Activated CD8-positive, alpha-beta T cell treated with anti-CD3 and anti-CD28 coated beads, Interleukin-2, amount 10 ng/mL, durations not matched to agents 7 days and 5 days (primary cell): ENCODE results near the gene MAP3K12. TPM values are rescaled to one million over a fixed set of nuclear protein-coding genes. Genes with fewer than 3 reads are reported as not detected.
"Not testable (repeated sequence)": the region's sequence is repeated elsewhere in the genome, so short reads cannot be mapped to it uniquely, and the experiment has no call there.

Experiments used
- ATAC-seq: fragments of 150-1000 bp; cut with Tn5 transposase; one replicate; pipeline ENCODE4 v1.10.0; 2021; ENCODE audit warnings: moderate library complexity
- CTCF ChIA-PET: fragments of 350-600 bp; sonication (Branson Sonifier 250); formaldehyde crosslinking; loops from one replicate; lab custom pipeline; 2021; ENCODE audit warnings: antibody characterized with exemption; lab: Charles Lee
- POLR2A ChIA-PET: fragments of 350-600 bp; sonication (Branson Sonifier 250); formaldehyde crosslinking; loops from one replicate; lab custom pipeline; 2021; ENCODE audit warnings: antibody characterized with exemption; lab: Charles Lee
- DNase-seq: peaks from one replicate; pipeline ENCODE4 v3.0.0-alpha.2; 2020
- H3K27ac Mint-ChIP-seq: one replicate; pipeline ENCODE4 v1.8.0; 2021; ENCODE audit warnings: mild to moderate bottlenecking, mixed read lengths
- H3K27me3 Mint-ChIP-seq: one replicate; pipeline ENCODE4 v1.8.0; 2021; ENCODE audit warnings: low read depth, mixed read lengths
- H3K36me3 Mint-ChIP-seq: one replicate; pipeline ENCODE4 v1.8.0; 2021; ENCODE audit warnings: low read depth, mixed read lengths
- H3K4me1 Mint-ChIP-seq: one replicate; pipeline ENCODE4 v1.8.0; 2021; ENCODE audit warnings: low read depth, mixed read lengths
- H3K4me3 Mint-ChIP-seq: one replicate; pipeline ENCODE4 v1.8.0; 2021; ENCODE audit warnings: mild to moderate bottlenecking, mixed read lengths
- H3K9me3 Mint-ChIP-seq: one replicate; pipeline ENCODE4 v1.8.0; 2022; ENCODE audit warnings: mixed read lengths; ENCODE audit not compliant: insufficient read depth
- total RNA-seq, 2 experiments: library from RNA; stranded (reverse); gene quantifications; one replicate each; pipeline ENCODE4 v1.2.3, GENCODE V29; 2021

Gene MAP3K12
- total RNA-seq, 2 experiments from 2014 or later = 22.7 to 22.9 TPM

GRCh38 chr12:53486736-53487487 is 12.3 kb downstream of the MAP3K12 start:
- Mint-ChIP-seq H3K4me1 (peaks cover 3% of the 10 kb centered on the region), H3K27ac (peak overlapping the region; percentile 52), H3K4me3 (no peak overlapping the region), H3K9me3 (no peaks in the 10 kb centered on the region), H3K27me3 (no peaks in the 10 kb centered on the region), H3K36me3 (peaks cover 45% of the 10 kb centered on the region)
- ChIA-PET CTCF (interaction anchor here (3.7 kb wide), 1 partner anchor 12 kb away, joined by 29 read pairs; no protein-coding TSS in a partner anchor), POLR2A (interaction anchor here (1.6 to 1.9 kb wide), 2 partner anchors 12 to 14 kb away, joined by 6 to 7 read pairs; partner anchors contain the start of genes MAP3K12 and TARBP2)
- ATAC-seq (no peak), DNase-seq (no peak)

GRCh38 chr12:53485955-53486735 is 13.1 kb downstream of the MAP3K12 start:
- Mint-ChIP-seq H3K27ac (peak overlapping the region; percentile 52), H3K27me3 (no peaks in the 10 kb centered on the region), H3K4me3 (no peak overlapping the region), H3K36me3 (peaks cover 50% of the 10 kb centered on the region), H3K9me3 (no peaks in the 10 kb centered on the region), H3K4me1 (peaks cover 3% of the 10 kb centered on the region)
- ChIA-PET POLR2A (interaction anchor here (1.9 kb wide), 1 partner anchor 15 kb away, joined by 6 read pairs; the partner anchor contains the start of gene TARBP2), CTCF (no interaction called here)
- DNase-seq = no peak
- ATAC-seq = peak; percentile 4

- H3K27me3 Mint-ChIP-seq = no peaks in the 10 kb centered on the region
- ATAC-seq (peak; percentile 2), DNase-seq (no peak)
- H3K36me3 Mint-ChIP-seq = peaks cover 58% of the 10 kb centered on the region
- H3K27ac Mint-ChIP-seq = no peak overlapping the region
- ChIA-PET POLR2A (no interaction called here), CTCF (no interaction called here)
- H3K4me1 Mint-ChIP-seq = peaks cover 3% of the 10 kb centered on the region
- no peaks in the 10 kb centered on the region for H3K9me3 Mint-ChIP-seq
- H3K4me3 Mint-ChIP-seq = no peak overlapping the region
Observed at GRCh38 chr12:53484686-53485575, 14.3 kb downstream of the MAP3K12 start.

- Mint-ChIP-seq H3K27ac (no peak overlapping the region), H3K4me1 (peaks cover 5% of the 10 kb centered on the region), H3K4me3 (no peak overlapping the region), H3K36me3 (peaks cover 66% of the 10 kb centered on the region), H3K27me3 (no peaks in the 10 kb centered on the region), H3K9me3 (no peaks in the 10 kb centered on the region)
- ChIA-PET POLR2A (interaction anchor here (0.9 to 2.2 kb wide), 2 partner anchors 17 to 28 kb away, joined by 3 to 14 read pairs; partner anchors contain the start of gene TARBP2), CTCF (no interaction called here)
- DNase-seq (no peak), ATAC-seq (peak; percentile 5)
Observed at GRCh38 chr12:53483979-53484377, 15.3 kb downstream of the MAP3K12 start.

GRCh38 chr12:53483225-53483978 is 15.9 kb downstream of the MAP3K12 start:
- DNase-seq (no peak), ATAC-seq (peak; percentile 2)
- H3K9me3 Mint-ChIP-seq = no peaks in the 10 kb centered on the region
- no peaks in the 10 kb centered on the region for H3K27me3 Mint-ChIP-seq
- H3K4me3 Mint-ChIP-seq = no peak overlapping the region
- ChIA-PET POLR2A (interaction anchor here (0.9 to 2.2 kb wide), 6 partner anchors 10 to 162 kb away, joined by 3 to 14 read pairs (median 3); partner anchors contain the start of genes AAAS and TARBP2), CTCF (interaction anchor here (2.6 kb wide), 1 partner anchor 25 kb away, joined by 20 read pairs; the partner anchor contains the start of gene NPFF)
- H3K27ac Mint-ChIP-seq = peak overlapping the region; percentile 21
- peaks cover 5% of the 10 kb centered on the region for H3K4me1 Mint-ChIP-seq
- peaks cover 72% of the 10 kb centered on the region for H3K36me3 Mint-ChIP-seq

GRCh38 chr12:53482626-53483168 is 16.6 kb downstream of the MAP3K12 start:
- CTCF ChIA-PET = interaction anchor here (1.0 to 2.6 kb wide), 6 partner anchors 10 to 130 kb away, joined by 3 to 20 read pairs (median 6); partner anchors contain the start of gene NPFF
- peaks cover 5% of the 10 kb centered on the region for H3K4me1 Mint-ChIP-seq
- H3K4me3 Mint-ChIP-seq = no peak overlapping the region

GRCh38 chr12:53481939-53482586 is 17.2 kb downstream of the MAP3K12 start:
- Mint-ChIP-seq H3K27me3 (no peaks in the 10 kb centered on the region), H3K27ac (no peak overlapping the region), H3K4me1 (peaks cover 5% of the 10 kb centered on the region), H3K36me3 (peaks cover 70% of the 10 kb centered on the region), H3K9me3 (no peaks in the 10 kb centered on the region), H3K4me3 (no peak overlapping the region)
- no peak for DNase-seq
- POLR2A ChIA-PET = interaction anchor here (0.8 to 2.2 kb wide), 9 partner anchors 8 to 160 kb away, joined by 3 to 14 read pairs (median 3); partner anchors contain the start of genes AAAS and TARBP2
- no peak for ATAC-seq
- CTCF ChIA-PET = interaction anchor here (1.0 to 2.6 kb wide), 12 partner anchors 9 to 194 kb away, joined by 3 to 20 read pairs (median 4); partner anchors contain the start of genes ATP5MC2 and NPFF

More at GRCh38 chr12:53482626-53483168, 16.6 kb downstream of the MAP3K12 start:
- no peak for DNase-seq
- H3K36me3 Mint-ChIP-seq = peaks cover 73% of the 10 kb centered on the region
- no peak for ATAC-seq
- POLR2A ChIA-PET = interaction anchor here (0.8 to 2.2 kb wide), 7 partner anchors 9 to 161 kb away, joined by 3 to 14 read pairs (median 3); partner anchors contain the start of genes AAAS and TARBP2
- H3K27ac Mint-ChIP-seq = no peak overlapping the region
- no peaks in the 10 kb centered on the region for H3K27me3 Mint-ChIP-seq
- no peaks in the 10 kb centered on the region for H3K9me3 Mint-ChIP-seq

GRCh38 chr12:53481458-53481857 is 17.8 kb downstream of the MAP3K12 start:
- not testable (repeated sequence) for H3K4me1 Mint-ChIP-seq, H3K4me3 Mint-ChIP-seq, DNase-seq, ATAC-seq, H3K9me3 Mint-ChIP-seq, H3K27me3 Mint-ChIP-seq, H3K27ac Mint-ChIP-seq
- CTCF ChIA-PET = interaction anchor here (1.0 to 2.6 kb wide), 11 partner anchors 9 to 194 kb away, joined by 3 to 20 read pairs (median 4); partner anchors contain the start of genes ATP5MC2 and NPFF
- POLR2A ChIA-PET = interaction anchor here (0.9 to 2.2 kb wide), 5 partner anchors 8 to 22 kb away, joined by 3 to 8 read pairs (median 3); no protein-coding TSS in a partner anchor
- H3K36me3 Mint-ChIP-seq = peaks cover 73% of the 10 kb centered on the region

- H3K27ac Mint-ChIP-seq = no peak overlapping the region
- DNase-seq (no peak), ATAC-seq (no peak)
- H3K36me3 Mint-ChIP-seq = peaks cover 75% of the 10 kb centered on the region
- ChIA-PET POLR2A (interaction anchor here (0.9 to 1.4 kb wide), 4 partner anchors 9 to 22 kb away, joined by 3 to 5 read pairs (median 3); no protein-coding TSS in a partner anchor), CTCF (interaction anchor here (1.1 to 2.6 kb wide), 8 partner anchors 8 to 195 kb away, joined by 3 to 20 read pairs (median 4); partner anchors contain the start of genes ATP5MC2 and NPFF)
- no peaks in the 10 kb centered on the region for H3K9me3 Mint-ChIP-seq
- no peak overlapping the region for H3K4me3 Mint-ChIP-seq
- H3K27me3 Mint-ChIP-seq = no peaks in the 10 kb centered on the region
- H3K4me1 Mint-ChIP-seq = peaks cover 7% of the 10 kb centered on the region
Observed at GRCh38 chr12:53480491-53481442, 18.5 kb downstream of the MAP3K12 start.
